RKO (cell line): Measurements from ENCODE around the gene NKX1-1.

ENCODE experiments used
- DNase-seq: peaks from one replicate; pipeline ENCODE4 v3.0.0-alpha.2; 2016; ENCODE audit warnings: low spot score

Gene NKX1-1

DNA sequence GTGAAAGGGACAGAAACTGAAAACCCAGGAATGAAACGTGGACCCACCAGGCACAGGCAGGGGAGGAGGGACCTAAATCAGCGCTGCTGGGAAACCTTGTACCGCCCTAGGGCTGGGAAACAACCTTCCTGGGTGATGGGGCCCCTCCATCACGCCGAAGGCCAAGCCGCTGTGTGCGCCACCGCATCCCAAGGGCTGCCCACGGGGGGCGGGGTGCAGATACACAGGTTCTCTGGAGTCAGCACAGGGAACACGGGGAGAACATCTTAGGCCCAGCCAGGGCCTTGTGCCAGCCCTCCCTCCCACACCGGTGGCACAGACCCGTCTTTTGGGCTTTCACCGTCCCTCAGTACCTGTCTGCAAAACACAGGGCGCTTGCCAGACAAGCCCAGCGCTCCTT, 46.3 kb downstream of the NKX1-1 start:
- no peak for DNase-seq

DNA sequence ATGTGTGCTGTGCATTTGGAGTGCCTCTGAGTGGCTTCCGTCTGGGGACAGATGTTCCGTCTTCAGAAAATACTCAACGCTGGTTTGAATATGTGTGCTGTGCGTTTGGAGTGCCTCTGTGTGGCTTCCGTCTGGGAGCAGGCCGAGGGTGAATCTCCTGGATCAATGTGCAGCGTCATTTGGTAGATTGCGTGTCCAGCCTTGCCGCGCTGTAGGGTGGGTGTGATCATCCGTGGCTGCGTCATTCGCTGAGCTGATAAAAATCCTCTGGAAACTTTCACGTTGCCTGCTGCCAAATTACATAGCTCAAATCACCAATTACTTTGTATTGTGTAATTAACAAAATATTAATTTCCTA, 47.1 kb downstream of the NKX1-1 start:
- DNase-seq: no peak

DNA sequence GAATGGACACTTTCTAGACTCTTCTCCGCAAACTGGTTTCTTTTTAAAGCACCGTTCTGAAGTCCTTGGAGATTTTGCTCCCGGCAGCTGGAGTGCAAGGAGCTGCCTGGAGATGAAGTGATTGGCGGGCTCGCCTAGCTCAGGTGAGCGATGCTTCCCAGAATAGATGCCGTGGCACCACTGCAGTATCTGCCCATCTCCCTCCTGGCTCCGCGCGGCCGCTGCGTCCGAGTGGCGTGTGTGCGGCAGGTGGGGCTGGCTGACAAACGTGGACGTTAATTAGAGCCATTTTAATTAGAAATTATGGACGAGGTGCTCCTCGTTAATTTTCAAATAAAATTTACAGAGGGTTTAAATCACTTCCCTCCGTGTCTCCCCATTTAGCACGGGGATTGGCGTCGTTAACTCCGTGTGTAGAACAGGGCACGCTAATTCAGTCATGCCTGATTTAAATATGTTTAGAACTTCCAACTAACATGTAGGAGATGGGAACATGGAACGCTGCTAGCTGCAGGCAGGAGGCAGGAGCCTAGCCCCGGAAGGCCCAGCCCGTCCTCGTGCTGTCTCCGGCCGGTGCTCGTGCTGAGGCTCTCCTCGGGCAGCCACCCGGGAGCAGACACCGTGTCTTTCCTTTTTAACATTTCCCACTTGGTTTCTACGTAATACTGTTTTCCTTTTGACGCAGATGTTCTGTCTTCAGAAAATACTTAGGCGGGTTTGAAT, 47.7 kb downstream of the NKX1-1 start:
- DNase-seq: no peak

DNA sequence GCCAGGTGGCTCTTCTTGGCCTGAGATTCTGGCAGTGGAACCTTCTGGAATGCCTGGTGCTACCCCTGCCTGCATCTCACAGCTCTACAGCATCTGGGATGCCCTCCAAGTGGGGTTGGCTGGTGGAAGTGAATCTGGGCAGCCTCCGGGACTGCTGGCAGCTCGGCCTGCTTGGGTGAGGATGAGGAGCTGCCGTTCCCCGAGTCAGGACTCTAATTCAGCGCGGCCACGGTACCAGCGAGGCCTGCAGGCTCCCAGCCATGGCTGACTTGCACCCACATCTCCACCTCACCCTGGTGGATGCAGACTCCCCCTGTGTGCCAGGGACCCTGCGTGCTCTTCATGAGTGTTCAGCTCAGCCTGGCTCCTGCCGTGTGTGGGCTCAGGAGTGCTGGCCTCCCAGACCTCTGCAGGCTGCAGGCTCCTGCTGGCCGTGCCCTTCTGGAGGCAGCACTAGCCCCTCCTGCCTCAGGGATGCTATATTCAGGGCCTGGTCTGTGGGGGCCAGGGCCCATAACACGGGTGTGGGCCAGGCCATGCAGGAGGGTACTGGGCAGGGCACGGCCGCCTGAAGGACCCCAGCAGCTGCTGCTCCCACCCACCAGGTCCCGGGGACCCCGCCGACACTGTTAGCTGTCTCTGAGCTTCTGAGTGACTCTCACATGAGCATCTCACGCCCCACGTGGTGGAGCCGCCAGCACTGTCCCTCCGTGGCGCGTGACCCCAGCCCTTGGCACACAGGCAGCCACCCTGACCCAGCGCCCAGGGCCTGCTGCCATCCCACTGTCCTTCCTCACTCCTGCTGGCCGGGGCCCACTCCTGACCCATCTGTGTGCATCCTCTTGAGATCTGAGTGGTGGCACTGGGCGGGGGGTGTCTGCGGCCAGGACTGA, 48.6 kb downstream of the NKX1-1 start:
- DNase-seq: no peak

DNA sequence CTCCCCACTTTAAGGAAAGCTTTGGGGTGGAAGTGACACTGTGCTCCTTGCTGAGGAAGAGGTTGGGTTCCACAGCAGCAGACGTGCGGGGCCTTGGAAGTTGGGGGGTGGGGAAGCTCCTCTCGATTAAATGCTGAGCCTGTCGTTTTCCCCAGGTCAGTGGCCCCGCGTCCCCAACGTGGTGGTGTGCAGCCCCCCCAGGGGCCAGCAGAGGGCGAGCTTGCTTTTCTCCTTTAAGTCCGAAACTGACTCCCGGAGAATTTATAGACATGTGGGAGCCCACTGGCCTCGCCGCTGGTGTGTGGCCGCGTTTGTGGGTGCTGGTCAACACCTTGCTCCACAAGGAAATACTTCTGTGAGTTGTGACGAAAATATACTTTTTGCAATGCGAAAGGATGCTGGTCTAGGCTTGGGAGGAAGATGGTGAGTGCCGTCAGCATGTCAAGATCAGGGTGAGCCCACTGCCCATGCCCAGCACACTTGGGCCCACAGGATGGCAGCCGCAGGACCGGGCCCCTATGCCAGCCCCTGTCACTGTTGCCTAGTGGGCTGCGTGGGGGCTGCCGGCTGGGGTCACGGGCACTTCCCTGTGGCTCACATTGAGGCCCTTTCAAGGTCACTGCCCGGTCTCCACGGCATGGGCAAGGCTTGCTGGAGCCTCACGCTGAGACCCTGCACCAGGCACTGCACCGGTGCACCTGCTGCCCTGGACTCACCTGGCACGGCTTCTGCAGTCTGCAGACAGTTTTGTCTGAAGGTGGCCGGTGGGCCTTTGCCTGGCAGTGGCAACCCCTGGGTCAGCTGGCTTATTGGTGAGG, 49.9 kb downstream of the NKX1-1 start:
- DNase-seq: peak; percentile 56

DNA sequence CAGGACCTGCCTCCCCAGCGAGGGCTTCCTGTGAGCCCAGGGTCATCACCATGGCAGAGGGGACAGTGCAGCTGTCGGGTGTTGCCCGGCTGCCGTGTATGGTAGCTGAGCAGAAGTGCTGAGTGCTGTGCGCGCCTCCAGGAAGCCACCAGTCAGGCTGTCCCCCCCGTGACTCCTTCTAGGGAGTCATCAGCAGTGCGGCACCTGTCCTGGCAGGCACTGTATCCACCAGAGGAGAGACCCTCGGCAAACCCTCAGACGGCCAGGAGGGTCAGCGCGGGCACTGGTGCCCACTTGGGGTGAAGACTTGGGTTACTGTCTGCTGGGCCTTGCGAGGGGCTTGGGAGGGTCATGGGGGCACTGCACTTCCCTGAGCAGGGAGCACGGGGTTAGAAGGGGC, 50.9 kb downstream of the NKX1-1 start:
- no peak for DNase-seq

DNA sequence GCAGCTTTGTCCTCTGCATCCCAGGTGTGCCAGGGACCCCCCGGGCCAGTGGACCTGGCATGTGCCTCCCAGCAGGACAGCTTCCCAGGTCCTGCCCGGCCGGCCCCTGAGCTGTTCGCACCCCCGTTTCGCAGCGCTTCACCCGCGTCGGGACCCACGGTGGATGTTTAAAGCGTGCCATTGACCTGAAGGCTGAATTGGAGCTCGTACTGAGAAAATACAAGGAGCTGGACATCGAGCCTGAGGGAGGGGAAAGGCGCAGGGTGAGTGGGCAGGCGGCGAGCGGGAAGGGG, 51.3 kb downstream of the NKX1-1 start:
- no peak for DNase-seq

DNA sequence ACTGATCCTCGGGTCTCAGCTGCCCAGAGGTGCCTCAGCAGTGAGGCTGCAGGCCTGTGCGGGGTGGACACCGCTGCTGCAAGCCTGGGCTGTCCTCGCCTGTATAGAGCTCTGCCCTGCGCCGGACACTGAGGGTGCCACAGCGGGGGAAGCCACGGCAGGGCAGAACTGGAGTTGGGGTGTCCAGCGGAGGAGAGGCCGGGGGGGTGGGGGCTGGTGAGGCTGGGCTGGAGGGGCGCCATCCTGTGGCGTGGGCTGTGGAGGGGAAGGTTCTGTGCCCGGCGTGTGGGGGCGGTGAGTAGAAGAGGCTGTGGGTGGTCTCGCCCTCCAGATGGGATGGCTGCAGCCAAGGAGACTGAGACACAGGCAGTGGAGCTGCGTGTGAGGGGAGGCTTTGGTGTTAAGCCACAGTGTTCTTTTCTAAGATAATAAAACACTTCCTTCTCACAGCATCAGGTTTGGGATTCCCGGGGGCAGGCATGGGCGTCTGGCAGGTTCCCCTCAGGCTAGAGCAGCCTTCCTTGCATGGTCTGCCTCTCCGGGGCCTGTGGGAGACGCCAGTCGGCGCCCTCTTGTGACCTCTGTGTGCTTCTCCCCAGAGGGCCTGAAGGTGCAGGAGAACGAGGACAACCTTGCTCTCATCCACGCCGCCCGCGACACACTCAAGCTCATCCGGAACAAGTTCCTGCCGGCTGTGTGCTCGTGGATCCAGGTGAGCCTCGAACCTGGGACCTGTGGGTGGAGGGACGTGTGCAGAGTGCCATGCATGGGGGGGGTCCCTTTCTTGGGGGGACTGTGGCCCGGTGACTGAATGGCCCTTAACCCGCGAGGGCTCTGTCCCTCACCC, 51.9 kb downstream of the NKX1-1 start:
- no peak for DNase-seq

DNA sequence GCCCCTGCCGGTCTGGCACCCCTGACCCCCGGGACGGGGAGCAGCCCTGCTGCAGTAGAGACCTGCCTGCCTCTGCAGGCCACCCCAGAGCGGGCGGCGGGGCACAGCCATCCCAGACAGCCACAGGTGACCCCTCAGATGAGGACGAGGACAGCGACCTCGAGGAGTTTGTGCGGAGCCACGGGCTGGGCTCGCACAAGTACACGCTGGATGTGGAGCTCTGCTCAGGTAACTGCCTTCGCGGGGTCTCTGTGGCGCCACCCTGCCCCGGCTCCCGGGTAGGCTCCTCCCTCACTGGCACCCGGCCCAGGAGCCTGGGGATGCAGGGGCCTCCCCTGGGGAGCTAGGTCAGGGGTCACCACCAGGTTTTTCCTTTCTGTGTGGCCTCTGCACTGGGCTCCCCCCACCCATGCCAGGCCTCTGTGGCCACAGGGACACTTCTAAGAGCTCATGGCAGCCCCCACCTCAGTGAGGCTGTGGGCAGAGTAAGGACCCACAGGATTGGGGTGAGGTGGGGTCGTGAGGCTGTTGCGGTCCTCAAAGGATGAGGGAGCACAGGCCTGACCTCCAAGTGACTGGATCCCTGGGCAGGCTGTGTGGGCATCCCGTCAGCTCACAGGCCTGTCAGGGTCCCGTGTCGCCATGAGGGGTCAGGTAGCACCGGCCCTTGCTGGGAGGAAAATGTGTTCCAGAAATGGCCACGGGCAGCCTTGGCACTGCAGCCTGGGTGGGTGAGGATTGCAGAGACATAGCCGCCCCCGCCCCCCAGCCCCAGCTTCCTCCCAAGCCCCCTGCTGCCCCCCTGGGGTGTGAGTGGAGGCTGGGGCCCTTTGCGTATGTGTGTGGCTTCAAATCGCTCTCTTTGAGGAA, 52.8 kb downstream of the NKX1-1 start:
- no peak for DNase-seq
